Purkinje cell (primary cell): Measurements from ENCODE around the gene EML5. TPM values are rescaled to one million over a fixed set of nuclear protein-coding genes. Genes with fewer than 3 reads are reported as not detected.

Experiments used
- polyA plus RNA-seq: library from polyadenylated mRNA; unstranded; fragments of >200 nt; fragmentation: Nextera tagmentation; gene quantifications from 2 replicates; pipeline ENCODE4 v1.2.1, GENCODE V29; 2014

The EML5 gene
- polyA plus RNA-seq: 0.43 and 1.4 TPM in 2 replicates

DNA sequence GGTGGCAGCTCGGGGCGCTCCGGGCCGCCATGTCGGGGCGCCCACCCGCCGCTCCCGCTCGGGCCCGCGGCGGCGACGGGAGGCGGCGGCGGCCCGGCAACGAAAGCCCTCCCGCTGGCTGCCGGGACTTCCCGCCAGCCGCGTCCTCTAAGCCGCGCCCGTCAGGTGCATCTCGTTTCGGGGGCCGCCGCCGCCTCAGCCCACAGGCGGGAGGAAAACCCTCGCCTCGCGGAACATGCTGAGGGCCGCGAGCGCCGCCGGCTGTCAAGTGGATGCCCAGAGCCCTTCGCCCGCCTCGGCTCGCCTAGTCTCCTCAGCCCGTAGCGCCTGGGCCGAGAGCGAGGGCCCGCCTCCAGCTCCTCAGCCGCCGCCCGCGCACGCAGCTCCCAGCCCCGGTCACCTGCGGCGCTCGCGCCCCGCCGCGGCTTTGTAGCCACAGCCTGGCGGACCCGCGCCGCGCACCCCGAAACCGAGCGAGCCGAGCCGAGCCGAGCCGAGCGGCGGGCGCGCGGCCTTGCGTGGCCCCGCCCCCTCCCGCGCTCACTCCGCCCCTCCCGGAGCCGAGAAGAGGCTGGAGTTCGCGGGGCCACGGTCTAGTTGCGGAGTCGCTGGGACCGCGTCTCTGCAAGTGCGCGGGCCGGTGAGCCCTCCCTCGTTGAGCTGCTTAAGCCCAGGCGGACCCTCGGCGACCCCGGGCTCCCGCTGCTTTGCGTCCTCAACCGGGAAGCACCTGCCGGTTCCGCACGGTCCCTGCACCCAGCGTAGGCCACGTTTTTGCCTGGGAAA lies at the start of gene EML5:
Gene EML5 (minus strand): TSS at position 481 of the 786 bp plus-strand sequence. CDS start 450 bp downstream, at position 31.

DNA sequence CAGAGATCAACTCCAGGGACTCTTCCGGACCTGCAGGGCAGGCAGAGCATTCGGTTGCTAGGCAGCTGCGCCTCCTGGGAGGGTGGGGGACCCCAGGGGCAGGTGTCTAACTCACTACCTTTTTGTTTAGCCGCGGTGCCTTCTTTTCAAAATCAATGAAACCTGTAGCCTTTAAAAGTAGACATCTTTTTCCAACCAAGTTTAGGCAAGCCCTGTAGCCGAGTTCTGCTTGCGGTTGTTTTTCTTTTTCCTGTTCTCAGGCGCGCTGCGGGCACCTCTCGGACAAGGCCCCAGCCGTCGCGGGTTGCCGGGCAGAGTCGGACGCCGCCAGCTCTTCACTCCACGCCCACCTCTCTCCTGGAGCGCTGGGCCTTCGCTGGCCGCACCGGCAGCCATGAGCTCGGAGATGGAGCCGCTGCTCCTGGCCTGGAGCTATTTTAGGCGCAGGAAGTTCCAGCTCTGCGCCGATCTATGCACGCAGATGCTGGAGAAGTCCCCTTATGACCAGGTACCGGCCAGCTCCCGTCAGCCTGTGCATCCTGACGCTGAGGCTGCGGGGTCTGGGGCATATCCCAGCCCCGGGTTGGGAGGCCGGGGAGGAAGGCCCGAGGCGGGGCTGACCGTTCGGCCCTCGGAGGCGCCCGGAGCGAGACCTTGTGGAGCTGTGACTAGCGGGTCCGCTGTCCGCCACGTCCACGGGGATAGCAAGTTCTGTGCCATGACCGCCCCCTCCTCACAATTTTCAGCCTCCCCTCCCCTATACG lies 31.7 kb upstream of the EML5 start, which contains the start of gene TTC8:
Gene TTC8 (plus strand): TSS at position 338 of the 764 bp plus-strand sequence. CDS start 57 bp downstream, at position 395.

DNA sequence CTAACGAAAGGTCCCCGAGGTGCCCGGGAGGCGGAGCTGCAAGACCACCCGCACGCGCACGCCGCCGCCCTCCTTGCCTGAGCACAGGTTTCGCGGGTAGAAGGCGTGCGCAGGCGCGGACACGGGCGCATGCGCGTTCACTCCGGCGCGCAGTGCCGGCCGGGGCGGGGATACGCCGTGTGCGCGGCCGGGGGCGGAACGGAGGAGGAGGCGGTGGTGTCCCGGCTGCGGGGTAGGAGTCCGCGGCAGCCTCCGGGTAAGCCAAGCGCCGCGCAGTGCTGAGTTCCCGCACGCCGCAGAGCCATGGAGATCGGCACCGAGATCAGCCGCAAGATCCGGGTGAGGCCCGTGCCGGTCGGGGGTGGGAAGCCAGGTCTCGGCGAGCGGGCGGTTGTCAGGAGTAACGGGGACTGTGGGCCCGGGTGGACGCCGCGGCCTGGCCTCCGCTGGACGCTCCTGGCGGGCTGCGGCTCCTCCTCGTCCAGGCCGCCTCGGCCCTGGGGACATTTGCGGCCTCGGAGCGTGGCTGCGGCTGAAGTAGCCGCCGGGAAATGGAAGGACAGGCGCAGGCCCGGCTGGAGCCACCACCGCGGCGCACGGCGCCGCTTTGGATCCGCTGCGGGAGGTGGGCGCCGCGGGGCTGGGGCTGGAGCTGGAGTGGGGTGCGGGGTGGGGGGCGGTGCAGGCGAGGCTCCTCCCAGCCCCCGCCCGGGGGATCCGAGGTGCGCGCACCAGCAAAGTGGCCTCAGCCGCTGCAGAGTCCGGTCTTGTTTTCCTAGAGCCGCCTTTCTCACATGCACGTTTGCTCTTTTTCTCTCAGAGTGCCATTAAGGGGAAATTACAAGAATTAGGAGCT lies 229.7 kb downstream of the EML5 start, which contains the start of gene ZC3H14:
Gene ZC3H14 (plus strand): TSS at position 207 of the 856 bp plus-strand sequence. CDS start 97 bp downstream, at position 304.

Other genes starting within 250 kb of the EML5 start
- 1.5 and 4.0 TPM in 2 replicates for gene PTPN21, start 237.9 kb downstream of the EML5 start, polyA plus RNA-seq
- gene ZC3H14, start 229.9 kb downstream of the EML5 start, polyA plus RNA-seq: 45.2 and 53.3 TPM in 2 replicates
- 51.0 and 61.1 TPM in 2 replicates for gene TTC8, start 31.7 kb upstream of the EML5 start, polyA plus RNA-seq